ENCODE results near the gene PMAIP1. TPM values are rescaled to one million over a fixed set of nuclear protein-coding genes. Genes with fewer than 3 reads are reported as not detected.

Gene PMAIP1
- polyA plus RNA-seq, 3 donors: 40.8 to 56.6 (median 55.7) TPM

DNA sequence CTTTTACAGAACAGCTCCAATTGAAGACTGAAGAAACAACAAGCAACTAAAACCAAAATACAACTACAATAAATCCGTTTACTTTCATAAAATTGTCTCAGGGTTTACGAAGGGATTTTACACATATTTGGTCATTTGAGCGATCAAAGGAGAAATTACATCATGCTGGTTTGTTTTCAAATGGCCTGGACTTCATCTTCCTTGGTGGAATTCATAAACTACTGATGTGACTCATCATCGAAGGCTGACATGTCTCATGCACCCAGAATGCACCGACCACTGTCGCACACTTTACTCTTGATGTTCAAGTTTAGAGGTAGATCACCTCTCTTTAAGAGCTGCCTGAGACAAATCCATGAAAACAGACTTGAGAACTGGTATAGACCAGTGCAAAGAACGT lies 25.6 kb upstream of the PMAIP1 start:
- H3K4me3 ChIP-seq (replicated peaks in 1 of 3; ENCODE audit: low read depth in 2 of 3, low read length in 3 of 3): no peak overlapping the region
- DNase-seq: peak in 1 of 3 donors; percentile 51
- intact Hi-C loops (cut with micrococcal nuclease): no loop called here
- H3K4me1 Mint-ChIP-seq: peaks cover 53% of the 10 kb centered on the region
- H3K27ac Mint-ChIP-seq: no peak overlapping the region
- H3K27me3 Mint-ChIP-seq (ENCODE audit: low read depth in 3 of 3): no peaks in the 10 kb centered on the region
- no peaks in the 10 kb centered on the region for H3K36me3 Mint-ChIP-seq
- no peaks in the 10 kb centered on the region for H3K9me3 ChIP-seq (replicated peaks in 1 of 2; ENCODE audit: control insufficient read depth in 1 of 2, insufficient read depth in 1 of 2, low read length in 2 of 2)
- H3K4me3 Mint-ChIP-seq: no peak overlapping the region
- WGBS (ENCODE audit: insufficient coverage): 93% methylated on average over 3 of the region's 7 CpGs
- no peak overlapping the region for H2AFZ ChIP-seq (ENCODE audit: insufficient read depth, low read depth, low read length, poor library complexity, severe bottlenecking)
- H3K4me1 ChIP-seq (ENCODE audit: control insufficient read depth in 1 of 2, insufficient read depth in 2 of 2, low read length in 2 of 2): peaks cover 29 to 46% of the 10 kb centered on the region in 2 donors
- no peak overlapping the region for H3K9ac ChIP-seq (ENCODE audit: insufficient read depth, low read length, poor library complexity, severe bottlenecking)
- H3K4me2 ChIP-seq (replicated peaks; ENCODE audit: extremely low read depth, low read length, poor library complexity, severe bottlenecking): no peak overlapping the region
- H3K27ac ChIP-seq (ENCODE audit: low read depth in 1 of 2, low read length in 2 of 2): no peak overlapping the region
- H3K27me3 ChIP-seq (ENCODE audit: control insufficient read depth in 2 of 2, insufficient read depth in 2 of 2, low read length in 2 of 2): no peaks in the 10 kb centered on the region
- H3K36me3 ChIP-seq (replicated peaks in 1 of 2; ENCODE audit: control insufficient read depth in 1 of 2, insufficient read depth in 2 of 2, low read length in 2 of 2): no peaks in the 10 kb centered on the region
- H3K9me3 Mint-ChIP-seq: peaks cover 0 to 5% (median 3%) of the 10 kb centered on the region in 7 donors
- H4K20me1 ChIP-seq (ENCODE audit: insufficient read depth, low read length): no peaks in the 10 kb centered on the region
- no peak for TF ChIP-seq CTCF (IDR thresholded peaks at IDR 0.05)
- H3K79me2 ChIP-seq (ENCODE audit: insufficient read depth, low read length): no peaks in the 10 kb centered on the region

DNA sequence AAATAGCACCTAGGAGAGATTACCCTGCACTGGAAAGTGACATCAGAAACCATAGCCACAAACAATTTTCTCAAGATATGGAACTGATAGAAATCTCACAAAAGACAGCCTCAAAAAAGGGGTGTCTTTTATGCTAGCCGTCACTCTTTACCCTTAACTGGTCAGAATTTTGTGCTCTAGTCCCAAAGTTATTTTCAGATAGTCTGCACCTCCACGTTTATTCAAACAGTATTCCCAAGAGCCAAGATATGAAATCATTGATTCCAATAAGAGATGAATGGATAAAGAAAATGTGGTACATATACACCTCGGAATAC lies 23.5 kb upstream of the PMAIP1 start:
- Histone ChIP-seq H3K27me3 (ENCODE audit: control insufficient read depth in 2 of 2, insufficient read depth in 2 of 2, low read length in 2 of 2) (no peaks in the 10 kb centered on the region), H3K27ac (ENCODE audit: low read depth in 1 of 2, low read length in 2 of 2) (no peak overlapping the region), H4K20me1 (ENCODE audit: insufficient read depth, low read length) (no peaks in the 10 kb centered on the region), H3K9ac (ENCODE audit: insufficient read depth, low read length, poor library complexity, severe bottlenecking) (no peak overlapping the region), H3K9me3 (replicated peaks in 1 of 2; ENCODE audit: control insufficient read depth in 1 of 2, insufficient read depth in 1 of 2, low read length in 2 of 2) (no peaks in the 10 kb centered on the region), H2AFZ (ENCODE audit: insufficient read depth, low read depth, low read length, poor library complexity, severe bottlenecking) (no peak overlapping the region), H3K4me2 (replicated peaks; ENCODE audit: extremely low read depth, low read length, poor library complexity, severe bottlenecking) (no peak overlapping the region), H3K79me2 (ENCODE audit: insufficient read depth, low read length) (no peaks in the 10 kb centered on the region), H3K4me3 (replicated peaks in 1 of 3; ENCODE audit: low read depth in 2 of 3, low read length in 3 of 3) (no peak overlapping the region), H3K4me1 (ENCODE audit: control insufficient read depth in 1 of 2, insufficient read depth in 2 of 2, low read length in 2 of 2) (peaks cover 38 to 49% of the 10 kb centered on the region in 2 donors), H3K36me3 (replicated peaks in 1 of 2; ENCODE audit: control insufficient read depth in 1 of 2, insufficient read depth in 2 of 2, low read length in 2 of 2) (no peaks in the 10 kb centered on the region)
- no peak for TF ChIP-seq CTCF (IDR thresholded peaks at IDR 0.05)
- Mint-ChIP-seq H3K36me3 (no peaks in the 10 kb centered on the region), H3K4me3 (no peak overlapping the region), H3K9me3 (peaks cover 0 to 5% (median 3%) of the 10 kb centered on the region in 7 donors), H3K27ac (peak overlapping the region in 2 of 7 donors; percentile 46 to 60), H3K4me1 (peaks cover 51% of the 10 kb centered on the region), H3K27me3 (ENCODE audit: low read depth in 3 of 3) (no peaks in the 10 kb centered on the region)
- intact Hi-C loops (cut with micrococcal nuclease): no loop called here
- WGBS (ENCODE audit: insufficient coverage): no CpG with 5 or more reads among the region's 3 CpGs
- no peak for DNase-seq

Measured in CD14-positive monocyte (primary cell).